ENCODE measurements around the gene MGAT5. TPM values are rescaled to one million over a fixed set of nuclear protein-coding genes. Genes with fewer than 3 reads are reported as not detected.
A peak's percentile ranks its signal among the peaks of the same experiment; 100 is the strongest.

MGAT5 gene
- total RNA-seq, 2 experiments from 2014 or later: 48.2 to 56.7 TPM

GRCh38 chr2:134398300-134398699 lies 144.4 kb downstream of the MGAT5 start:
- no peaks in the 10 kb centered on the region for H3K9me3 Mint-ChIP-seq
- ChIA-PET POLR2A (no interaction called here), CTCF (interaction anchor here (0.6 to 2.4 kb wide), 3 partner anchors 11 to 153 kb away, joined by 3 to 10 read pairs (median 4); no protein-coding TSS in a partner anchor)
- H3K36me3 Mint-ChIP-seq (ENCODE audit: low read depth): peaks cover 4% of the 10 kb centered on the region
- no peak for DNase-seq
- H3K4me3 Mint-ChIP-seq: no peak overlapping the region
- H3K27me3 Mint-ChIP-seq: no peaks in the 10 kb centered on the region
- no peaks in the 10 kb centered on the region for H3K4me1 Mint-ChIP-seq
- no peak overlapping the region for H3K27ac Mint-ChIP-seq

- Mint-ChIP-seq H3K9me3 (no peaks in the 10 kb centered on the region), H3K27ac (no peak overlapping the region), H3K4me1 (no peaks in the 10 kb centered on the region), H3K4me3 (no peak overlapping the region), H3K36me3 (ENCODE audit: low read depth) (peaks cover 8% of the 10 kb centered on the region), H3K27me3 (no peaks in the 10 kb centered on the region)
- no peak for DNase-seq
- CTCF ChIA-PET: interaction anchor here (2.4 kb wide), 1 partner anchor 13 kb away, joined by 10 read pairs; no protein-coding TSS in a partner anchor
- POLR2A ChIA-PET: no interaction called here
Observed at GRCh38 chr2:134399096-134399495, 145.2 kb downstream of the MGAT5 start.

GRCh38 chr2:134401081-134401497 lies 147.2 kb downstream of the MGAT5 start:
- Mint-ChIP-seq H3K4me1 (no peaks in the 10 kb centered on the region), H3K27me3 (no peaks in the 10 kb centered on the region), H3K27ac (no peak overlapping the region), H3K9me3 (no peaks in the 10 kb centered on the region), H3K36me3 (ENCODE audit: low read depth) (peaks cover 18% of the 10 kb centered on the region), H3K4me3 (no peak overlapping the region)
- CTCF ChIA-PET: no interaction called here
- POLR2A ChIA-PET: no interaction called here
- no peak for DNase-seq

GRCh38 chr2:134401789-134402188 lies 147.9 kb downstream of the MGAT5 start:
- Mint-ChIP-seq H3K4me3 (no peak overlapping the region), H3K4me1 (no peaks in the 10 kb centered on the region), H3K27me3 (no peaks in the 10 kb centered on the region), H3K27ac (no peak overlapping the region), H3K36me3 (ENCODE audit: low read depth) (peaks cover 18% of the 10 kb centered on the region), H3K9me3 (no peaks in the 10 kb centered on the region)
- DNase-seq: no peak
- ChIA-PET POLR2A (no interaction called here), CTCF (no interaction called here)

DNA sequence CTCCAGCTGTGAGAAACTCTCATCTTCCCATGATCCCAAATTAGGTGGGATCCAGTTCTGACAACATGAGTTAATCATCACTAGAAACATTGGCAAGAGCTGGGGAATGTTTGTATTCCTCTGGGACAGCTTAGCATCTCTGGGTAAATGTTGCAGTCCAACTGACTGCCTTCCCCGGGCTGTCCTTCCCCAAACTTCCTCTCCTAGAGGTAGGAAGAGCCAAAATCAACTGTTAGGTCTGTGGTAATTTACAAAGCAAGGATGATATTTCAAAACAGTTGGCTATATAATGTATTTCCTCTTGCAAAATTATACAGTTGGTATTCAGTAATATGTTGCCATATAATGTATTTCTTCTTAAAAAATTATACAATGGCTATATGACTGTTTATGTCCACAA lies 148.5 kb downstream of the MGAT5 start:
- ChIA-PET CTCF (interaction anchor here (2.3 kb wide), 1 partner anchor 10 kb away, joined by 5 read pairs; no protein-coding TSS in a partner anchor), POLR2A (no interaction called here)
- Mint-ChIP-seq H3K4me1 (peaks cover 2% of the 10 kb centered on the region), H3K36me3 (ENCODE audit: low read depth) (peaks cover 17% of the 10 kb centered on the region), H3K4me3 (no peak overlapping the region), H3K9me3 (no peaks in the 10 kb centered on the region), H3K27me3 (no peaks in the 10 kb centered on the region), H3K27ac (no peak overlapping the region)
- no peak for DNase-seq

DNA sequence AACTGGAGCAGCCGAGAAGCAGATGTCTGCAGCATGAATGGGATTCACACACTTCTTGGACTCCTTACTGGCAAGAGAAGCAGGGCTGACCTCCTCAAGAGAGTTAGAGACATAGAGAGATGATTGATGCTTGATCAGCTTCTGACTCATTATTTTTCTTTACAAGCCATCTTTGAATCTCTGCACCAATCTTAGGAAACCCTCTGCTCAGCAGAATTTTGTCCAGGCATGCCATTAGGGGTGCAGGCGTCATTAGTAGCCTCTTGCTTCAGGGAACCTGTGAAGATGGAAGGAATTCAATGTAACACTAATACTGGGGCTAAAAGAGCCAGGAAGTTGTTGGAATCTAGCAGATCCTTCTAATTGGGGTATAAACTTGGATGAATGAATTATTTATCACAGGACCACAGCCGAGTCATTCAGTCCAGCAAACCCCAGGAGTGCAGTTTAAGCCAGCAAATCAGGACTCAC lies 151.8 kb downstream of the MGAT5 start:
- DNase-seq: no peak
- ChIA-PET POLR2A (no interaction called here), CTCF (no interaction called here)
- peak overlapping the region; percentile 14 for H3K27ac Mint-ChIP-seq
- no peaks in the 10 kb centered on the region for H3K9me3 Mint-ChIP-seq
- H3K4me1 Mint-ChIP-seq: peaks cover 24% of the 10 kb centered on the region
- peaks cover 17% of the 10 kb centered on the region for H3K36me3 Mint-ChIP-seq (ENCODE audit: low read depth)
- no peak overlapping the region for H3K4me3 Mint-ChIP-seq
- H3K27me3 Mint-ChIP-seq: no peaks in the 10 kb centered on the region

DNA sequence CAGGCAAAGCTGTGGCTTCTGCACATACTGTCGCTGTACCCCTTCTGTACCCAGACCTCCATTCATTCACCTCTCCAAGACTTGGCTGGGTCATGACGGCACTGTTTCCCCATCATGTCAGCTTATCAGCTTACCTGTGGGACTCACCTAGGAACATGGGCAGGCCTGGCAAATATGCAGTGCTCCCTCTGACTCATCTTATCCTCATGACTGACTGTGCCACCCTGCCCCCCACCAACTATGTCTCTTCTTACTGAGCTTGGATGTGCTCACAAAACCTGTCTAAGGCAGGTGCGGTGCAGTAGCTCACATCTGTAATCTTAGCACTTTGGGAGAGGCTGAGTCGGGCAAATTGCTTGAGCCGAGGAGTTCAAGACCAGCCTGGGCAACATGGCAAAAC lies 152.4 kb downstream of the MGAT5 start:
- DNase-seq: no peak
- CTCF ChIA-PET: no interaction called here
- Mint-ChIP-seq H3K27me3 (no peaks in the 10 kb centered on the region), H3K27ac (no peak overlapping the region), H3K4me3 (no peak overlapping the region), H3K4me1 (peaks cover 30% of the 10 kb centered on the region), H3K9me3 (no peaks in the 10 kb centered on the region), H3K36me3 (ENCODE audit: low read depth) (peaks cover 17% of the 10 kb centered on the region)
- POLR2A ChIA-PET: no interaction called here

DNA sequence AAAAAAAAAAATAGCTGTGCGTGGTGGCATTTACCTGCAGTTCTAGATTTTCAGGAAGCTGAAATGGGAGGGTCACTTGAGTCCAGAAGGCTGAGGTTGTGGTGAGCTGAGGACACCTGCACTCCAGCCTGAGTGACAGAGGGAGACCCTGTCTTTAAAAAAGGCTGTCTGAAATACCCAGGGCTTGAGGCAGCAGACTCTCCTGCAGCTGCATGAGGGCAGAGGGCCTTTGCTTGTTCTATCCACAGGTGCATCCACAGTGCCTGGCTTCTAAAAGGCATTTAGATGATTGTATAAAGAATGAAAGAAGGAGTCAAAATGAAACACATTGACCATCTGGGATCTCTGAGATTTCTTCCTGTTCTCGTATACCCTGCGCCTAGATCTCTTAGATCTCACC lies 152.9 kb downstream of the MGAT5 start:
- Mint-ChIP-seq H3K27ac (peak overlapping the region; percentile 14), H3K4me1 (peaks cover 35% of the 10 kb centered on the region), H3K36me3 (ENCODE audit: low read depth) (peaks cover 17% of the 10 kb centered on the region), H3K9me3 (no peaks in the 10 kb centered on the region), H3K4me3 (no peak overlapping the region), H3K27me3 (no peaks in the 10 kb centered on the region)
- CTCF ChIA-PET: no interaction called here
- DNase-seq: no peak
- POLR2A ChIA-PET: no interaction called here

GRCh38 chr2:134407154-134407890 lies 153.4 kb downstream of the MGAT5 start:
- DNase-seq: no peak
- no peak overlapping the region for H3K4me3 Mint-ChIP-seq
- CTCF ChIA-PET: no interaction called here
- no peaks in the 10 kb centered on the region for H3K27me3 Mint-ChIP-seq
- H3K36me3 Mint-ChIP-seq (ENCODE audit: low read depth): peaks cover 17% of the 10 kb centered on the region
- POLR2A ChIA-PET: no interaction called here
- H3K9me3 Mint-ChIP-seq: no peaks in the 10 kb centered on the region
- peaks cover 41% of the 10 kb centered on the region for H3K4me1 Mint-ChIP-seq
- H3K27ac Mint-ChIP-seq: no peak overlapping the region

DNA sequence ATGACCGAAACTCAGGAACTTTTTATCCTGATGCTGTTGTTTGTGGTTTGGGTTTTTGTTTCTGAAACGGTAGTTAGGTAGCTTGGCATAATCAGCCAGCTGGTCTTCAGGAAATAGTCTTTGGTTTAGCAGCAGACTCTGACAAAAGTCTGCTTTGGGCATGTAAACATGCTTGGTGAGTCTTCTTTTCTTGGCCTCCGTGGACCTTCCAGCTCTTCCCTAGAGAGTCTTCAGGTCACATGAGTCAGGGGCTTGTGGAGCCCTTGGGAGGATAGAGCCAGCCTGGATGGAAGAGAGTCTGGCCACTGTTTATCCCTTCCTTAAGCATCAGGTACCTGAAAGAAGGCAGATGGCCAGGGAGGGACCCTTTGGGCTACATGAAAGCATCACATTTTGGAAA lies 154.5 kb downstream of the MGAT5 start:
- Mint-ChIP-seq H3K36me3 (ENCODE audit: low read depth) (peaks cover 13% of the 10 kb centered on the region), H3K9me3 (no peaks in the 10 kb centered on the region), H3K4me3 (no peak overlapping the region), H3K27me3 (no peaks in the 10 kb centered on the region), H3K27ac (no peak overlapping the region), H3K4me1 (peaks cover 41% of the 10 kb centered on the region)
- no peak for DNase-seq
- POLR2A ChIA-PET: no interaction called here
- CTCF ChIA-PET: no interaction called here

GRCh38 chr2:134408791-134409190 lies 154.9 kb downstream of the MGAT5 start:
- peaks cover 10% of the 10 kb centered on the region for H3K36me3 Mint-ChIP-seq (ENCODE audit: low read depth)
- H3K4me3 Mint-ChIP-seq: no peak overlapping the region
- peaks cover 41% of the 10 kb centered on the region for H3K4me1 Mint-ChIP-seq
- POLR2A ChIA-PET: no interaction called here
- DNase-seq: no peak
- CTCF ChIA-PET: no interaction called here
- no peak overlapping the region for H3K27ac Mint-ChIP-seq
- H3K9me3 Mint-ChIP-seq: no peaks in the 10 kb centered on the region
- no peaks in the 10 kb centered on the region for H3K27me3 Mint-ChIP-seq

GRCh38 chr2:134410006-134410405 lies 156.1 kb downstream of the MGAT5 start:
- Mint-ChIP-seq H3K27ac (no peak overlapping the region), H3K4me1 (peaks cover 41% of the 10 kb centered on the region), H3K9me3 (no peaks in the 10 kb centered on the region), H3K27me3 (no peaks in the 10 kb centered on the region), H3K4me3 (no peak overlapping the region), H3K36me3 (ENCODE audit: low read depth) (peaks cover 5% of the 10 kb centered on the region)
- CTCF ChIA-PET: interaction anchor here (3.6 kb wide), 1 partner anchor 291 kb away, joined by 53 read pairs; no protein-coding TSS in a partner anchor
- POLR2A ChIA-PET: no interaction called here
- no peak for DNase-seq

- Mint-ChIP-seq H3K9me3 (no peaks in the 10 kb centered on the region), H3K4me3 (no peak overlapping the region), H3K27me3 (no peaks in the 10 kb centered on the region), H3K36me3 (ENCODE audit: low read depth) (no peaks in the 10 kb centered on the region), H3K4me1 (peaks cover 41% of the 10 kb centered on the region), H3K27ac (no peak overlapping the region)
- ChIA-PET CTCF (interaction anchor here (1.1 to 3.6 kb wide), 8 partner anchors 12 to 380 kb away, joined by 3 to 53 read pairs (median 4); no protein-coding TSS in a partner anchor), POLR2A (no interaction called here)
- no peak for DNase-seq
Observed at GRCh38 chr2:134410831-134411231, 157.0 kb downstream of the MGAT5 start.
